Measurements from ENCODE around the gene ELMO3.
A peak's percentile ranks its signal among the peaks of the same experiment; 100 is the strongest.

The ELMO3 gene

DNA sequence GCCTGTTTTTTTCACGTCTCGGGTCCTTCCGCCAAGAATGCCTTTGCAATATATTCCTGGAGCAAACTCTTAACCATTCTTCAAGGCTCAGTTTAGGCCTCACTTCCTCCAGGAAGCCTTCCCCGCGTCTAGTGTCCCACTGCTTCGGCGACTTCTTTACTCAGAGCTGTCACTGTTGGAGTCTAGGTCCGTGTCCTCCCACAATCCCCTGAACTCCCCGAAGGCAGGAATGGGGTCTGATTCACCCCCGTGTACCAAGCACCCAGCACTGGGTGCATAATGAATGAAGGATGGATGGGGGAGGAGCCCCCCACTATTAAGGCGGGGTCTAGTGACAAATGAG, 15.7 kb upstream of the ELMO3 start:
- no peak for DNase-seq

DNA sequence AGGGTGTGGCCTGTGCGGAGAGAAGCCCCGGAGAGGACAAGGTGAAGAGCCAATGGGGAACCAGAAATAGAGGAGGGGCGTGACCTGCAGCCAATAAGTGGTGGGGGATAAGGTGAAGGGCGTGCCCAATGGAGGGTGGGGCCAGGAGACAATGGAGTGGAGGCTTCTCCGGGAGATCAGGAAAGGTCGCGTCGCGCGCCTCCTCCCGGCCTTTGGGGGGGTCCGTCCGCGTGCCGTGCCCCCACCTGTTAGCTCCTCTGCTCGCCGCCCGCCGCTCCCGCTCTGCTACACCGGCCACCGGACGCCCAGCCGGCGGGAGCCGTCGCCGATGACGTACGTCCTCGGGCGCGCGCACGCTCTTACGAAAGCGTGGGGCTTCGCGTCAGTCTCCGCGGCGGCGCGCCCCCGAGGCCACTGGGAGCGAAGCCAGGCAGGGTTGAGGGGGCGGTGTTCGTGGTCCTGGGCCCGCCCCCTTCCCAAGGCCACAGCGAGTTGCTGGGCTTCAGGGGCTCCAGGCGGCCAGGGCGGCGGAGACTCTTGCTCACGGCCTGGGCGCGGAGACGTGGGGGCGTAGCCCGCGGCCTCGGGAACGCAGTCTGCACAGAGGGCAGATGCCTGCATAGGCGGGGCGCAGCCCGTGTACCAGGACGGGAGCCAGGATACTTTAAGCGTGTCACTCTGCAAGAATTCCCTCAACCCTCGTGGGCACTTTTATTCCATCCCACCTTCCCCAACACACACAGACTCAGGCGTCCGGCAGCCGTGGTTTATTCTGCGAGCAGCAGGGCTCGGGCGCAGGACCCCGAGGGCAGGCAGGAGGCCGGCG, 15.1 kb upstream of the ELMO3 start, which contains the start of gene MATCAP1:
Gene MATCAP1, minus strand, starts transcription at position 337 of the 826 bp plus-strand sequence. CDS start 3,353 bp downstream, outside the sequence.
- DNase-seq = peak; percentile 81 to 85 (median 82)

DNA sequence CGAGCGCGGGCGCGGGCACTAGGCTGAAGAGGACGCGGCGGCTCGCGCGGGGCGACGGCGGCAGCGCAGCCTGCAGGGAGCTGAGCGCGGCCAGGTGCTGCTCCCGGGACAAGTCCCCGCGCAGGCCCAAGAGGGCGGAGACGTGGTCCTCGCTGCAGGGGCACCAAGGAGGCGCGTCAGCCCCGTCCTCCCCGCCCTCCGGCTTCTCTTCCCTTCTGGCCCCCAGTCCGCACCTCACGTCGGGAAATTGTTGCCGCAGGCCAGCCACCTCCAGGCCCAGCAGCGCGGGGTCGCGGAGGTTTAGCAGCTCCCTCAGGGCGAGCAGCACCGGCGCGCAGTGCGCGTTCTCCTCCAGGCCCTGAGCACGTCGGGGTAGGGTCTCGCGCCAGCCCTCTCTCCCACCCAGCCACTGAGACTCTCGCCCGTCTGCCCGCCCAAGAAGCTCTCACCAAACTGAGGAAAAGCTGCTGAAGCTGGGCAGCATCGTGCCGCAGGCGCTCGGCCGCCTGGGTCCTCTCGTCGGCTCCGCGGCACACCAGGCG, 14.4 kb upstream of the ELMO3 start:
- no peak for DNase-seq

DNA sequence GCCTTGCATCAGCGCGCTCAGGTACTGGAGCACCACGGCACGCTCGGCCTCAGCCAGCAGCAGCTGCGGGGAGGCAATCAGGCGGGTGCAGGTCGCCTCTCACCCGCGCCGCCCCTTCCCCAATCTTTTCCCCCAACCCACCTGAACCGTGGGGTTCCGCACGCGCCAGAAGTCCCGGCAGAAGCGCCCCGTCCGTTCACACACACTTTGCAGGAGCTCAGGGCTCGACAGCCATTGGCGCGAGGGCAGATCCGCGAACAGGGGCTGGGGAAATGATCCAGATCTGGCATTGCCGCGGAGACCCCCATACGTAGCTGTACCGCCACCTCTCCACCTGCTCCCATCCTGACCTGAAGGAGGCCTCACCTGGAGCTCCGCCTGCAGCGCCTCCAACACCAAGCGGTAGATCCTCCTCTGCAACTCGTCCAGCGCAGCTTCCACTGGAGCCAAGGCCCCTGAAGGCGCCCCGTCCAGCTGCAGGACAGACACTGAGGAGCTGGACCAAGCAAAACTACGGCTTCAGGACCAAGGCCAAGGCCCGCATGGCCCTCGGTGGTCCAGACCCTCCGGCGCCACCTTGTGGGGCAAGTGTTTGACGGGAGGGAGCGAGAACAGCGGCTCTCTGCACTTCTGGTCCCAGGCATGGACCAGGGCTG, 13.8 kb upstream of the ELMO3 start:
- DNase-seq = peak; percentile 61 to 81 (median 74)

DNA sequence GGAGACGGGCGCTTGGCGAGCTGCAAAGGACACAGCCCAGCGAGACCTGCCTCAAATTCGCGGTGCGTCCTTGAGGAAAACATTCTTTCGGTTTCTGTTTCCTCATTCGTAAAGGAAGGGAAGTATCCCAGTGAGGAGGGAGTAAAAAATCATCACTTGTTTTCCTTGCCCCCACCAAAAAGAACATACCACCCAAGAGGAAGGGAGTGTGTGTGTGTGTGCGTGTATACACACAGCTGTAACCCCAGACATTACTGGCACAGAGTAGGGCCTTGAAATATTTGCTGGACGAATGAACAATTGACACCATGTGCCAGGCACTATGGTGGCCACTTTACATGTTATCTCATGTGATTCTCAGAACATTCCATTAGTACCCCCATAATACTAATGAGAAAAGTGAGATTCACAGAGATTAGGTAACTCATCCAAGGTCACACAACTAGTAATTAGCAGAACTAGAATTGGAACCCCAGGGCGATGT, 13.2 kb upstream of the ELMO3 start:
- DNase-seq = no peak

DNA sequence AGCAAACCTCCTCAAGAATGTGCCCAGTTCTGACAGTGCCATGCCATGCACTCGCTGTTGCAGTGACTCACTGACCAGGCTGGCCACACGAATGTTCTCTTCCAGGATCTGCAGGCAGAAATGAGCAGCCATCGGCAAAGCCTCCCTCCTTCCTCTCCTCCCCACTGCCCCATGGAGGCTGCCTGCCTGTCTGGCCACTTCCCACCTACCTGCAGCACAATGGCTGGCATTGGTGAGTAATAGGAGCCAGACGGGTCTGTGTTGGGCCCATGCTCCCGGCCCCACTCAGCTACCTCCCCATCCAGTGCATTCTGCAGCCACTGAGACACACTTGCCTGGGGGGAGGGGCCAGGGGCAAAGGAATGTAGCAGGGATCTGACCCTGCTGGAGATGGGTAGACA, 12.4 kb upstream of the ELMO3 start:
- no peak for DNase-seq

DNA sequence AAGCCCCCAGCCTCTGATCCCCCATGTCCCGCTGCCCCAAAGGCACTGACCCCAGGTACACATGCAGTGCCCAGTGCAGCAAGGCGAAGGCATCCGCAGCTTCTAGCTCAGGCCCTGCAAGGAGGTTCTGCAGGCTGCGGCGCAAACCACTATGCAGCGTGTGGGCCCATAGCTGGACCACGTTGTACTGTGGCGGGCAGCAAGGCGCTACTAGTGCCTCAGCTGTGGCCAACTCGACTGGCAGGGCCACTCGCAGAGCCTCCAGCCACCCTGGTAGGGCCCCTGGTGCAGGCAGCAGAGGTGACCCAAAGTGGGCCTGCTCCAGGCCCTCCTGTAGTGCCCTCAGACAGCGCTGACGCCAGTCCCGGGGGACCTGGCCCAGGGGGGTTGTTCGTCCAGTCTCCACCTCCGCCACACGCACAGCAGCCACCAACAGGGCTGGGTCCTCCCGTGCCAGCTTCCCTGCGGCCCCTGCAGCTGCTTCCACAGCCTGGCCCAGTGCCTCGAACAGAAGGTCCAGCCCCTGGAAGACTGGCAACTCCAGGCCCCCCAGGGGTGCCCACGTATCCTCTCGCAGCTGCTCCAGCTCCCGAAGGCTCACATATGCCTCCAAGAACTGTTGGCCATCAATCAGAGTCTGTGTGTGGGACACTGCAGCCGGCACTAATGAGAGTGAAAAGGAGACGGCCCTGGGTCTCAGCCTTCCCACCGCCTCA, 11.6 kb upstream of the ELMO3 start:
- no peak for DNase-seq

DNA sequence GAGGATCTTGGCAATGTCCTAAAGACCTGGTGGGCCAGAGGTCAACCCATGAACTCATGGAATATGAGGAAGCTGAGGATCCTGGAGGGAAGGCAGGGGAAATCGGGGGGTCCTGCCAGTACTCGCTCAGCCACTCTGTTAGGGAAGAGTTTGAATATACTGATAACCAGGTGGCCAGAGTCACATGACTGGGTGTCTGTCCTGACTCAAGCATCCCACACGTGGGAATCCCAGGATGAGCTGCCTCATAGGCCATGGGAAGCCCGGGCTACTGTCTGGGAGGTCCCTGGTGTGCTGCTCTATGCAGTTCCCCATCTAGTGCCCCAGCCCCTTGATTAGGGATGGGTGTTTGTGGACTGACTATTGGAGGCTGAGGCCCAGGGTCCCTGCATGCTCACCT, 10.6 kb upstream of the ELMO3 start:
- DNase-seq = no peak

DNA sequence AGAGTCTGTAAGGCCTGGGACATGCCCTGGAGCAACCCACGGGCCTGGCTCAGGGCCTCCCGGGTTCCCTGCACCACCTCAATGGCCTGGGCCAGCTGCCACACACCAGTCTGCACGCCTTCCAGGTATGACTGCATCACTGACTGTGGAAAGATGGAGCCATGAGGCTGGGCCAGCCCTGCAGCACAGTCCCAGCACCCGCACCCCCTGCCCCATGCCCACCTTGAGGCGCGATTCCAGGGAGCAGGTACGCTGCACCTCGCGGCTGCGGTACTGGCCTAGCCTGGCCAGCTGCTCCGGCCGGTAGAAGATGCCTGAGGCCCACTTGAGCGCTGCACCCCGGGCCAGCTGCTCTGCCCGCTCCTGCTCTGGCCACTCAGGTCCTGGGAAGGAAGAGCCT, 10.1 kb upstream of the ELMO3 start:
- no peak for DNase-seq

DNA sequence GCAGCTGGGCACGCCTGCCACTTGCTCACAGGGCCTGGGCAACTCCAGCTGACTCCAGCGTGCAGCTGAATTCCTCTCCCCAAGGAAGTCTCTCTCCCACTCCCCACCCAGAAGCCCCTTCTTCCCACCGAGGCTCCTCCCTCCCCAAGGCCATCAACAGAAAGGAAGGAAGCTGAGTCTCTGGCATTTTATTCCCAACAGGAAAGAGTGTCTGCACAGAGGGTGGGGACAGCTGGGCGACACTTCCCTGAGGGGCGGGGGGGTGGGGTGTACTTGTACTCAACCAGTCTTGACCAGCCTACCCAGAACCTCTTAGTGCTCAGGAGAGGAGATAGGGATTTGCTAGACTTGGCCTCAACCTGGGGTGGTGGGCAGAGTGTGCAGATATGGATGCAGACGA, 8.9 kb upstream of the ELMO3 start, which contains the start of gene EXOC3L1:
Gene EXOC3L1, minus strand, starts transcription at position 96 of the 400 bp plus-strand sequence. CDS start 460 bp downstream, outside the sequence.
- DNase-seq = no peak

DNA sequence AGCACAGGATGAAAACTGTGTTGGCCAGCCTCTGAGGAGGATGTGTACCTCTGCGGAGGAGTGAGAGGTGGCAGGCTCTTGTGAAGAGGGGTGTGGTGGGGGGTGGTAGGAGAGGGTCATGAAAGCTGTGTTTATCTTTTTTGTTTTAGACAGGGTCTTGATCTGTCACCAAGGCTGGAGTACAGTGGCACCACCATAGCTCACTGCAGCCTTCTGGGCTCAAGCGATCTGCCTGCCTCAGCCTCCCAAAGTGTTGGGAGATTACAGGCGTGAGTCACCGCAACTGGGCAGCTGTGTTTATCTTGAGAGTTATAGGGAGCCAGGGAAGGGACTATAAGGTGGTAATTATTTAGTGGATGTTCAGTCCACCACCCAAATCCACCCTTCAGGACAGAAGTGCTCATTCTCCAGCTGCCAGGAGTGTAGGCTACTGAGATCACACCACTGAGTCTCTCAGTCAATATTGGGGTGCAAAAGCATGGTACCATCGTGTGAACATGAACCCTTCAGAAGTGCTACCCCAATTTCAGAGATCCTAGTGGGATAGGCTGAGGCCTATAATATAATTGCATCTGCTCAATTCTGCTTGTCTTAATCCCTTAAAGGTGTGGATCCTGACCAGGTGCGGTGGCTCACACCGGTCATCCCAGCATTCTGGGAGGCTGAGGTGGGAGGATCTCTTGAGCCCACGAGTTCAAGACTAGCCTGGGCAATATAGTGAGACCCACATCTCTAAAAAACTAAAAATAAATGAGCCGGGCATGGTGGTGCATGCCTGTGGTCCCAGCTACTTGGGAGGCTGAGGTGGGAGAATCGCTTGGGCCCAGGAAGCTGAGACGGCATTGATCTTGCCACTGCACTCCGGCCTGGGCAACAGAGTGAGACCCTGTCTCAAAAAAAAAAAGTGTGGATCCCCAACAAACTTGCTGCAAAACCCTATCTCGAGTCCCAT, 8.2 kb upstream of the ELMO3 start:
- DNase-seq = no peak

DNA sequence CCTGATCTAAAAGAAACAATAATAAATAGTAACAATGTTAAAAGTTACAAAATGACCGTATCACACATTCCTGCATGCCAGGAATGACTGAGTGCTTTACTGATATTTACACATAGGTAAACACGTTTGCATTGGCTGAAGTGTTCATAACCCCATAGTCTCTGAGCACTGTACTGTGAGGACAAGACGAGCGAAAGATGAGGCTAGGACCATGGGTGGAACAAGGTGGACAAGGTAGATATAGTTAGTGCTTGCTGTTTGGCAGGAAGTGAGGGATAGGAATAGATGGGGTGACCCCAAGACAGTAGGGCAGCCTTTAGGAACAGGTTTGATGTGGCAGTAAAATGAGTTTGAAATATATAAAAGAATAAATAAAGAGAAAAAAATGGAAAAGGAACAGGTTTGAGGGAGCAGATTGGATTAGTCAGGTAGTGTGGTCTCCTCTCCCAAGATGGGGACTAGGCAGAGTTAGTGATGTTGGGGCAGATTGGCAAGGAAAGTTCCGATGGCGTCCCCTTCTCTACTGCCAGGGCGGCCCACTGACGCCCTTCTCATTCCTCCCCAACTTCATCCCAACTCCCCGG, 7.4 kb upstream of the ELMO3 start:
- no peak for DNase-seq

DNA sequence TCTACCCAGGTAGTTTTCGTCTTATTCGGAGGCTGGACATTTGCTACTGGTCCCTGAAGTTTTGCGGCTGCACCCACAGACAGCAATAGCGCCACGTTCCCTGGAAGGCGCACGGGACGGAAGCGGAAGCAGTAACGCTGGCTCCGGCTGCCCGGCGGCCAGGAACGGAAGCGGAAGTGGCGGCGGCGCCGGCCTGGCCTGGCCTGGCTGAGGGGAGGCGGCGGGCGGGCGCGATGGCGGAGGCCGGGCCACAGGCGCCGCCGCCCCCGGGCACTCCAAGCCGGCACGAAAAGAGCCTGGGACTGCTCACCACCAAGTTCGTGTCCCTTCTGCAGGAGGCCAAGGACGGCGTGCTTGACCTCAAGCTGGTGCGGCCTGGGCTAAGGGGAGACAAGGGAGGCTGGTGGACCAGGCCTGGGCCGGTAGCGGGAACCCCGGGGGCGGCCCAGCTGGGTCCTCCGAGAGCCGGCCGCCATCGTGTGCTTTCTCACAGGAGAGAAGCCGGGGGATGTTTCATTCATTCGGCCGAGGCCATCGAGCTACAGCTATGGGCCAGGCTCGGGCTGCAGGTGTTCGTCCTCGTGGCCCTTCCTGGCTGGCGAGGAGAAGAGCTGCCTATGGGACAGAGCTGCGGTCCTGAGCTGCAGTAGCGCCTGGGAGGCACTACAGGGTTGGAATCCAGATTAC, 6.8 kb upstream of the ELMO3 start, which contains the start of gene E2F4:
Gene E2F4, plus strand, starts transcription at position 161 of the 687 bp plus-strand sequence. Its CDS starts 73 bp downstream, at position 234.
- DNase-seq = peak; percentile 72 to 76 (median 74)

DNA sequence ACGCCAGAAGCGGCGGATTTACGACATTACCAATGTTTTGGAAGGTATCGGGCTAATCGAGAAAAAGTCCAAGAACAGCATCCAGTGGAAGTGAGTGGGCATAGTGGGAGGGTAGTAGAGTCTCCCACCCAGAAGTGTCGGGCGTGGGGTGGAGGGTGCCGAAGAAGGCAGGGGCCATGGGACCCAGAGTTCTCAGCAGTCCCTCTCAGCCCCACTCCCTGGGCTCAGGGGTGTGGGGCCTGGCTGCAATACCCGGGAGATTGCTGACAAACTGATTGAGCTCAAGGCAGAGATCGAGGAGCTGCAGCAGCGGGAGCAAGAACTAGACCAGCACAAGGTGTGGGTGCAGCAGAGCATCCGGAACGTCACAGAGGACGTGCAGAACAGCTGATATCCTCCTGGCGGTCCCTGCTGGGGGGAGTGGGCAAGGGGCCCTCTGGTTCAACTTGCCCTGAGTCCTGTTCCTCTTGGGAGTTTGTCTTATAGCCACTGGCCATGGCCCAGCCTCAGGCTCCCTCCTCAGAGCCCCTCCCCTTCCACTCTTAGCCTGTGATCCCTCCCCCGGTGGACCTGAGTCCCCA, 6.1 kb upstream of the ELMO3 start:
- no peak for DNase-seq

DNA sequence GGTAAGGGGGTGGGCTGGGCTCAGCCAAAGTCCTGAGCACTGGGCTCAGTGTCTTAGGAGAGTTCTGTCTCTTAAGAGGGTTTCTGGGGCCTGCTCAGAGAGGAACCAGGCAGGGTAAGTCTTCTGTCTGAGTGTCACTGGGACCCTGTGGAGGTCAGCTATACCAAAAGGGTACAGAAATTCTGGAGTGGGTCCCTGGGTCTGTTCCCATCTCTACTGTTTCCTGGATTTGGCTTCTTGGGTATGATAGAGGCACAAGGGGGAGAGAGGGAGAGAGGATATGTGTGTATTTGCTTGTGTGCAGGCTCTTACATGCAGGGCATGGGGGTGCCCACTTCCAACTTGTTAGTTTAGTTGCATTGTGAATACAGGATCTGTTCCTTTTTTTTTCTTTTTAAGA, 5.4 kb upstream of the ELMO3 start:
- no peak for DNase-seq

DNA sequence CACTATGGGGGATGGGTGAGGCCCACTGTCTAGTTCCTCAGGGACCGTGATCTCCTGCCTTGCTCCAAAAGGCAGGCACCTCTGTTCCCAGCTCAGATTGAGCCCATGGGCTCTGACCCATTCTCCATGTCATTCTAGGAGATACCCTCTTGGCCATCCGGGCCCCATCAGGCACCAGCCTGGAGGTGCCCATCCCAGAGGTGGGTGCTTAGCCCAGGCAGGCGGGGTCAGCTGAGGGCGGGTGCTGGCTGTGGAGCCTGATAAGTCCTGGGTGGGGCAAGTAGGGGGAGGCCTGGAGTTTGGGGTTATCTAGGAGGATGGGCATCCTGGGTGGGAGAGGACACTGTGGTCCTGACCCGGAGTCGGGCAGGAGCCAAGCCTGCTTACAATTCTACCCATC, 4.7 kb upstream of the ELMO3 start:
- no peak for DNase-seq

DNA sequence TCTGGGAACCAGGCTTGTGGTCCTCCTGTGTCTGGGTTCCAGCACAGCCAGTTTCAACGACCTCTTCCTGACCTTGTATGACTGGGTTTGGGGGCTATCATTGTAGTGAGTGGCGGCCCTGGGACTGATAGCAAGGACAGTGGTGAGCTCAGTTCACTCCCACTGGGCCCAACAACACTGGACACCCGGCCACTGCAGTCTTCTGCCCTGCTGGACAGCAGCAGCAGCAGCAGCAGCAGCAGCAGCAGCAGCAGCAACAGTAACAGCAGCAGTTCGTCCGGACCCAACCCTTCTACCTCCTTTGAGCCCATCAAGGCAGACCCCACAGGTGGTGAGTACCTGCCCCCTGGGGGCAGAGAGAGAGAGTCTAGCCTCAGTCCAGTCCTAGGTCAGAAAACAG, 3.3 kb upstream of the ELMO3 start:
- DNase-seq = no peak

DNA sequence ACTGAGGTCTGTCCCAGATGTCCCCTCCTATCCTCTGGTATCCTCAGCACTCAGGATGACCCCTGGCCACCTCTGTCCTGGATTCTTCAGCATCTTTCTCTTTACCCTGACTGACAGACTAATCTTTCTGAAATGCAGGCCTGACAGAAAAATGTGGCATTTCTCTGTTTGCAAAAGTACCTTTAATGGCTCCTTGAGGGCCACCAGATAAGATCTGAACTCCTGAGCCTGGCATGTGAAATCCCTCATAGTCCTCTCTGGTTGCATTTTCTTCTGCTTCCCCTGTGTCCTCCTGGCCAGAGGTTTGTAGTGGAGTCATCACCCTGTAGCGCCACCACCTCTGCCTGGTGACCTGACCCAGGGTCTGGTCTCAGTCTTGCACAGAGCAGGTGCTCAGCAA, 2.0 kb upstream of the ELMO3 start:
- DNase-seq = no peak

DNA sequence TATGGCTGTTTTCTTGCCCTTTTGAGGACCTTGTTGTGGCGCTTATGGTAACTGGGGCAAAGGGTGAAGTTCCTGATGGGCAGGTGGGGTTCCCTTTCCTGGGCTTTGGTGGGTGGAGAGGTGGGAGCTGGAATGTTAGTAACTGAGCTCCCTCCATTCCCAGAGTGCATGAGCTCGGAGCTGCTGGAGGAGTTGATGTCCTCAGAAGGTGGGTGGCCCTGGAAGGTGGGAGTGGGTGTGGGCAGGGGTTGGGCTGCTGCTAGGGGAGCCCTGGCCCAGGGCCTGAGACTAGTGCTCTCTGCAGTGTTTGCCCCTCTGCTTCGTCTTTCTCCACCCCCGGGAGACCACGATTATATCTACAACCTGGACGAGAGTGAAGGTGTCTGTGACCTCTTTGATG, 1.2 kb upstream of the ELMO3 start:
- DNase-seq = no peak

DNA sequence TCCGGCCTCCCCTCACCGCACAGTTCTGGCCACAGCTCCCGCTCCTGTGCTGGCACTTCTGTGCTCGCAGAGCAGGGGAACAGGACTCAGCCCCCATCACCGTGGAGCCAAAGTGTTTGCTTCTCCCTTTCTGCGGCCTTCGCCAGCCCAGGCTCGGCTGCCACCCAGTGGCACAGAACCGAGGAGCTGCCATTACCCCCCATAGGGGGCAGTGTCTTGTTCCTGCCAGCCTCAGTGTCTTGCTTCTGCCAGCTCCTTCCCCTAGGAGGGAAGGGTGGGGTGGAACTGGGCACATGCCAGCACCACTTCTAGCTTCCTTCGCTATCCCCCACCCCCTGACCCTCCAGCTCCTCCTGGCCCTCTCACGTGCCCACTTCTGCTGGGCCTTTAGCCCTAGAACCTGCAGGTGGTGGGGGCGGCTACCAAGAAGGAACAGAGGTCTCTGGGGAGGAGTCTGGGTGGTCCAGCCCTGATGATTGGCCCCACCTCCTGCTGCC, 645 bp upstream of the ELMO3 start:
- no peak for DNase-seq

Data from activated CD4-positive, CD25-positive, alpha-beta regulatory T cell (primary cell).